Middle frontal gyrus (tissue), 1 donor: ENCODE data around the gene MFAP4.

Experiments used
- DNase-seq: peaks from one replicate; pipeline ENCODE4 v3.0.0-alpha.2; 2015; ENCODE audit warnings: low spot score; ENCODE audit errors: extremely low spot score

The MFAP4 gene

GRCh38 chr17:19348081-19348650, 38.8 kb downstream of the MFAP4 start:
- no peak for DNase-seq

GRCh38 chr17:19347323-19348080, 39.5 kb downstream of the MFAP4 start:
- DNase-seq = no peak

- DNase-seq = no peak
Observed at GRCh38 chr17:19346351-19347255, 40.4 kb downstream of the MFAP4 start.

- no peak for DNase-seq
Observed at GRCh38 chr17:19345486-19346350, 41.3 kb downstream of the MFAP4 start.

- DNase-seq = no peak
Observed at GRCh38 chr17:19345067-19345460, 41.9 kb downstream of the MFAP4 start.

- no peak for DNase-seq
Observed at GRCh38 chr17:19344311-19345066, 42.5 kb downstream of the MFAP4 start.

- DNase-seq = no peak
Observed at GRCh38 chr17:19343671-19344151, 43.3 kb downstream of the MFAP4 start.

- no peak for DNase-seq
Observed at GRCh38 chr17:19343256-19343630, 43.7 kb downstream of the MFAP4 start.

GRCh38 chr17:19342611-19343255, 44.3 kb downstream of the MFAP4 start:
- DNase-seq = no peak

- no peak for DNase-seq
Observed at GRCh38 chr17:19341641-19342610, 45.1 kb downstream of the MFAP4 start.

GRCh38 chr17:19341211-19341631, 45.8 kb downstream of the MFAP4 start:
- no peak for DNase-seq

- no peak for DNase-seq
Observed at GRCh38 chr17:19339341-19339815, 47.6 kb downstream of the MFAP4 start.

- no peak for DNase-seq
Observed at GRCh38 chr17:19338031-19338990, 48.7 kb downstream of the MFAP4 start.

GRCh38 chr17:19337712-19338023, 49.3 kb downstream of the MFAP4 start:
- no peak for DNase-seq

- no peak for DNase-seq
Observed at GRCh38 chr17:19336938-19337711, 49.9 kb downstream of the MFAP4 start.

- no peak for DNase-seq
Observed at GRCh38 chr17:19335951-19336631, 50.9 kb downstream of the MFAP4 start.
